AG04450 (cell line): Measurements from ENCODE around the gene ARMC5. TPM values are rescaled to one million over a fixed set of nuclear protein-coding genes. Genes with fewer than 3 reads are reported as not detected.

Experiments used
- CTCF ChIA-PET: fragments of 300-600, 350-600 bp; formaldehyde crosslinking; extraction: SDS; loops from one replicate; lab custom pipeline; 2022; ENCODE audit warnings: antibody characterized with exemption, inconsistent platforms; lab: Charles Lee
- POLR2A ChIA-PET: fragments of 350-600 bp; formaldehyde crosslinking; extraction: SDS; loops from one replicate; lab custom pipeline; 2021; ENCODE audit warnings: antibody characterized with exemption, inconsistent platforms; lab: Yijun Ruan, JAX
- DNase-seq: peaks from one replicate; pipeline ENCODE4 v3.0.0-alpha.2; 2011; ENCODE audit warnings: low read depth, low spot score
- H3K27ac ChIP-seq: one replicate; pipeline ENCODE4 v1.5.1; 2012; ENCODE audit warnings: low read depth, low read length, control low read depth
- H3K27me3 ChIP-seq: one replicate; pipeline ENCODE4 v1.6.0; 2012; ENCODE audit warnings: low read length; ENCODE audit not compliant: control insufficient read depth, insufficient read depth
- H3K4me3 ChIP-seq: 2 replicates; pipeline ENCODE4 v1.5.1; 2011; ENCODE audit warnings: mild to moderate bottlenecking, low read depth, low read length, control low read depth
- H3K9me3 ChIP-seq: 2 replicates; pipeline ENCODE4 v1.5.1; 2012; ENCODE audit warnings: low read length; ENCODE audit not compliant: control insufficient read depth, insufficient read depth
- CTCF ChIP-seq: IDR thresholded peaks from 2 replicates; pipeline ENCODE4 v1.5.1; 2011; ENCODE audit warnings: low read depth, low read length, control low read depth, inconsistent platforms
- polyA plus RNA-seq: library from polyadenylated mRNA; depleted of rRNA; stranded (reverse); fragments of >200 nt; gene quantifications from 2 replicates; pipeline ENCODE4 v1.2.3, GENCODE V29; 2011

Gene ARMC5
- polyA plus RNA-seq, 1 experiment, result 2.9 TPM

- no peak for TF ChIP-seq CTCF
- H3K9me3 ChIP-seq, result peaks cover 5% of the 10 kb centered on the region
- H3K4me3 ChIP-seq, result peak within 1 kb of the TSS; percentile 85
- DNase-seq, result peak; percentile 59
- peak within 1 kb of the TSS; percentile 99 for H3K27ac ChIP-seq
- H3K27me3 ChIP-seq, result no peaks in the 10 kb centered on the region
- CTCF ChIA-PET, result interaction anchor here (0.6 to 4.8 kb wide), 4 partner anchors 13 to 329 kb away, joined by 3 to 49 read pairs (median 4); partner anchors contain the start of gene ARMC5
- POLR2A ChIA-PET, result interaction anchor here (0.6 to 2.9 kb wide), 9 partner anchors 10 to 530 kb away, joined by 3 to 44 read pairs (median 4); partner anchors contain the start of genes ARMC5, KAT8, SLC5A2 and STX4
Measured at GRCh38 chr16:31471875-31472708, 12.8 kb downstream of the ARMC5 start, which contains the start of gene TGFB1I1. TGFB1I1 (plus strand) TSS chr16:31472152; CDS start chr16:31472189, 37 bp downstream.

DNA sequence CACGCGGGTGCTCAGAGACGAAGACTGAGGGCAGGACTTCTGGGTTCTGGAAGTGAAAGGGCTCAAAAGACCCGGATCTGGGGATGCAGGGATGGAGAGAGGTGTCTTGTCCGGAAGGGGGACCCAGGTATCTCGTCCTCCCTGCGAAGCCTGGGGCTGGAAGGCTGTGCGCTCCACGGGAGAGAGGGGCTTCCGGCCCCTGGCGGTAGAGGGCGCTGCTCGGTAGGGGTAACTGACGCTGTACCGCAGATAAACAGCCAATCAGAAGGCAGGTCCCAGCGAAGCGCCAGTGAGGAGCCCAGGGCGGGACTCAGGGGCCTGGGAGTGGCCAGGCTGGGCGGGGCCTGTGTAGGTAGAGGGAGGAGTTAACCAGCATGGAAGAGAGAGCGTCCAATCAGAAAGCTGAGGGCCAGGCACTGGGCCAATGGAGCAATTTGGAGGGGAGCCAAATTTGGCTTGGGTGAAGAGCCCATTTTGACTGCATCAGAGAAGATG, 13.5 kb downstream of the ARMC5 start:
- Histone ChIP-seq H3K27me3 (no peaks in the 10 kb centered on the region), H3K9me3 (peaks cover 5% of the 10 kb centered on the region), H3K27ac (peak overlapping the region; percentile 99), H3K4me3 (peak overlapping the region; percentile 85)
- CTCF ChIA-PET, result interaction anchor here (0.6 to 4.8 kb wide), 6 partner anchors 12 to 249 kb away, joined by 3 to 49 read pairs (median 4); partner anchors contain the start of gene ARMC5
- DNase-seq, result peak; percentile 69
- POLR2A ChIA-PET, result interaction anchor here (0.6 to 1.0 kb wide), 3 partner anchors 13 to 35 kb away, joined by 3 read pairs; partner anchors contain the start of genes ARMC5 and RUSF1
- peak; percentile 70 for TF ChIP-seq CTCF

- DNase-seq, result no peak
- Histone ChIP-seq H3K4me3 (peak overlapping the region; percentile 85), H3K27ac (peak overlapping the region; percentile 47), H3K9me3 (peaks cover 5% of the 10 kb centered on the region), H3K27me3 (no peaks in the 10 kb centered on the region)
- POLR2A ChIA-PET, result interaction anchor here (0.6 to 1.0 kb wide), 3 partner anchors 14 to 35 kb away, joined by 3 read pairs; partner anchors contain the start of genes ARMC5 and RUSF1
- CTCF ChIA-PET, result interaction anchor here (0.6 to 3.2 kb wide), 6 partner anchors 13 to 248 kb away, joined by 3 to 15 read pairs (median 4); no protein-coding TSS in a partner anchor
- TF ChIP-seq CTCF, result no peak
Measured at GRCh38 chr16:31473264-31473984, 14.1 kb downstream of the ARMC5 start.

DNA sequence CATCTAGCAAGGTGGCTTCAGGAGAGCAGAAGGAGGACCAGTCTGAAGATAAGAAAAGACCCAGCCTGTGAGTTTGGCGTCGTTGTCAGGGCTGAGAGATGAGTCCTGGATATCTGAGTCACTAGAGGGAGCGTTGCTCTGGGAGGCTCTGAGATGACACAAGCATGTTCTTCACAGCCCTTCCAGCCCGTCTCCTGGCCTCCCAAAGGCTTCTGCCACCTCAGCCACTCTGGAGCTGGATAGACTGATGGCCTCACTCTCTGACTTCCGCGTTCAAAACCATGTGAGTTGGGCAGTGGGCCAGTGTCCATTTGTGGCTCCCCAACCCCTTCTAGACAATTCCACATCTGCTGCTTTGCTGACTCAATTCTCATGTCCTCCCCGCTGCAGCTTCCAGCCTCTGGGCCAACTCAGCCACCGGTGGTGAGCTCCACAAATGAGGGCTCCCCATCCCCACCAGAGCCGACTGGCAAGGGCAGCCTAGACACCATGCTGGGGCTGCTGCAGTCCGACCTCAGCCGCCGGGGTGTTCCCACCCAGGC, 14.9 kb downstream of the ARMC5 start:
- no peak for TF ChIP-seq CTCF
- peak; percentile 39 for DNase-seq
- peak overlapping the region; percentile 39 for H3K27ac ChIP-seq
- no peaks in the 10 kb centered on the region for H3K27me3 ChIP-seq
- peaks cover 5% of the 10 kb centered on the region for H3K9me3 ChIP-seq
- ChIA-PET POLR2A (no interaction called here), CTCF (interaction anchor here (0.9 to 3.2 kb wide), 2 partner anchors 14 to 31 kb away, joined by 4 to 15 read pairs; no protein-coding TSS in a partner anchor)
- H3K4me3 ChIP-seq, result 0 out of 2 replicates have a peak overlapping the region, but pooled peaks have one; percentile 2
